GM12864 (cell line): ENCODE measurements around the gene TSKS.
A peak's percentile ranks its signal among the peaks of the same experiment; 100 is the strongest.

ENCODE experiments used
- DNase-seq: peaks from one replicate; pipeline ENCODE4 v3.0.0-alpha.2; 2011; ENCODE audit warnings: low read depth
- H3K4me3 ChIP-seq: 2 replicates; pipeline ENCODE4 v1.5.1; 2011; ENCODE audit warnings: mild to moderate bottlenecking, low read depth, low read length, control low read depth
- TF ChIP-seq, protein P1 (sequence below): IDR thresholded peaks from 2 replicates; pipeline ENCODE4 v1.5.1; 2011; ENCODE audit warnings: low read depth, mild to moderate bottlenecking, moderate library complexity, low read length, control low read depth, inconsistent platforms; ENCODE audit errors: missing control alignments

The TSKS gene

DNA sequence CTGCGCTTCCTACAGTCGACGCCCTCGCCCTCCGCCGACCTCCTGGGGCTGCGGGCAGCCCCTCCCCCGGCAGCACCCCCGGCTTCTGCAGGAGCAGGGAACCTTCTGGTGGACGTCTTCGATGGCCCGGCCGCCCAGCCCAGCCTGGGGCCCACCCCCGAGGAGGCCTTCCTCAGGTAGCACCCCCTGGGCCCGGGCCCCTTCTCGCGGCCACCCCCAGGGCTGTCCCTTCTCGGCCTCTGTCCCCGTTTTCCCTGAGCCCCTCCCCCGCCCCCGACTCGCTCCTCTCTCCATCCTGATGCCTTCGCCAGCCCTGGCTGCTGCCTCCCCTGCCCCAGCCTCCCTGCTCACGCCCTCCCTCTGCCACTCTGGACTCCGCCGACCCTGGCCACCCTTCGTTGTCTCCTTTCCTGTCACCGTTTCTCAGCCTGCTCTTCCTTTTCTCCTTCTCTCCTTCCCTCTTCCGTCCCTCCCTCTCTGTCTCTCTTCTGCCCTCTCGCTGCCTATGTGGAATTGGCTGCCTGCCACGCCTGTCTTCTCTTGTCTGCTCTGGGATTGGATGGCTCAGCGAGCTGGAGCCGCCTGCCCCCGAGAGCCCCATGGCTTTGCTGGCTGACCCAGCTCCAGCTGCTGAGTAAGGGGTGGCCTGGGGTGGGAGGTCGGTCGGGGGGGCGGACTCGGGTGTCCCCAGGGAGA lies 39.0 kb upstream of the TSKS start:
- DNase-seq = no peak
- no peak overlapping the region for H3K4me3 ChIP-seq
- TF ChIP-seq, protein P1, sequence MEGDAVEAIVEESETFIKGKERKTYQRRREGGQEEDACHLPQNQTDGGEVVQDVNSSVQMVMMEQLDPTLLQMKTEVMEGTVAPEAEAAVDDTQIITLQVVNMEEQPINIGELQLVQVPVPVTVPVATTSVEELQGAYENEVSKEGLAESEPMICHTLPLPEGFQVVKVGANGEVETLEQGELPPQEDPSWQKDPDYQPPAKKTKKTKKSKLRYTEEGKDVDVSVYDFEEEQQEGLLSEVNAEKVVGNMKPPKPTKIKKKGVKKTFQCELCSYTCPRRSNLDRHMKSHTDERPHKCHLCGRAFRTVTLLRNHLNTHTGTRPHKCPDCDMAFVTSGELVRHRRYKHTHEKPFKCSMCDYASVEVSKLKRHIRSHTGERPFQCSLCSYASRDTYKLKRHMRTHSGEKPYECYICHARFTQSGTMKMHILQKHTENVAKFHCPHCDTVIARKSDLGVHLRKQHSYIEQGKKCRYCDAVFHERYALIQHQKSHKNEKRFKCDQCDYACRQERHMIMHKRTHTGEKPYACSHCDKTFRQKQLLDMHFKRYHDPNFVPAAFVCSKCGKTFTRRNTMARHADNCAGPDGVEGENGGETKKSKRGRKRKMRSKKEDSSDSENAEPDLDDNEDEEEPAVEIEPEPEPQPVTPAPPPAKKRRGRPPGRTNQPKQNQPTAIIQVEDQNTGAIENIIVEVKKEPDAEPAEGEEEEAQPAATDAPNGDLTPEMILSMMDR = no peak

- TF ChIP-seq, protein P1 = no peak
- DNase-seq = no peak
- H3K4me3 ChIP-seq = no peak overlapping the region
Observed at GRCh38 chr19:49801401-49801888, 38.3 kb upstream of the TSKS start.

- TF ChIP-seq, protein P1 = no peak
- no peak for DNase-seq
Observed at GRCh38 chr19:49800771-49801170, 37.7 kb upstream of the TSKS start.

GRCh38 chr19:49799798-49800376 lies 36.8 kb upstream of the TSKS start:
- DNase-seq = no peak
- H3K4me3 ChIP-seq = no peak overlapping the region
- TF ChIP-seq, protein P1 = peak; percentile 30

More at GRCh38 chr19:49800771-49801170, 37.7 kb upstream of the TSKS start:
- no peak overlapping the region for H3K4me3 ChIP-seq

GRCh38 chr19:49799271-49799797 lies 36.2 kb upstream of the TSKS start:
- H3K4me3 ChIP-seq = no peak overlapping the region
- TF ChIP-seq, protein P1 = no peak
- no peak for DNase-seq

DNA sequence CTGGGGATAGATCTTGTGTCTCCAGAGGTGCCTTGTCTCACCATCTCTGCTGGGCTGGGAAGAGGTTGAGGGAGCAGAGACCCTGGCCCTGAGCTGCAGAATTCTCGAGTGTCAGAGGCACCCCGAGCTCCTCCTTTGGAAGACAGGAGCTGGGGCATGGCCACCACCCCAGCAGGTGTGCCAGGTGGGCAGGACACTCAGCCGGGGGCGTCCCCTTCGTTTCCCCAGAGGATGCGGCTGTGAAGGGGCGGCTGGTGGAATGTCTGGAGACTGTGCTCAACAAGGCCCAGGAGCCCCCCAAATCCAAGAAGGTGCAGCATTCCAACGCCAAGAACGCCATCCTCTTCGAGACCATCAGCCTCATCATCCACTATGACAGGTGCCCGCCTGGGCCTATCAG lies 35.5 kb upstream of the TSKS start:
- DNase-seq = no peak
- TF ChIP-seq, protein P1 = no peak
- H3K4me3 ChIP-seq = no peak overlapping the region
